HepG2 (cell line): ENCODE measurements around the gene SNAI3. TPM values are rescaled to one million over a fixed set of nuclear protein-coding genes. Genes with fewer than 3 reads are reported as not detected.

Source experiments
- EZH2 ChIP-seq: conservative IDR thresholded peaks from 2 replicates; pipeline ENCODE4 v1.6.1; 2012; ENCODE audit warnings: mild to moderate bottlenecking, low read depth, low read length, moderate library complexity
- GABPB1 ChIP-seq: IDR thresholded peaks from 2 replicates; pipeline ENCODE4 v1.6.1; 2016; ENCODE audit warnings: mild to moderate bottlenecking, missing genetic modification reagents, moderate library complexity, missing compliant biosample characterization
- GTF3A ChIP-seq: sonication (generic); formaldehyde crosslinking; conservative IDR thresholded peaks from 2 replicates; pipeline ENCODE4 v1.4.0; 2020; ENCODE audit warnings: mild to moderate bottlenecking, missing genetic modification reagents
- IKZF4 ChIP-seq: sonication (generic); formaldehyde crosslinking; IDR thresholded peaks from 2 replicates; pipeline ENCODE4 v1.5.1; 2020; ENCODE audit warnings: borderline replicate concordance, mild to moderate bottlenecking, low read depth, missing genetic modification reagents; ENCODE audit errors: not compliant biosample characterization
- MAZ ChIP-seq, 2 experiments: sonication (generic) in 1 of 2; formaldehyde crosslinking in 1 of 2; IDR thresholded peaks; 2 replicates each; pipeline versions ENCODE4 v1.5.0 to v1.6.1; 2012 to 2020; ENCODE audit warnings: low read depth in 2 of 2, mild to moderate bottlenecking in 2 of 2, borderline replicate concordance in 1 of 2, improper control_type of control experiment in 1 of 2, low read length in 1 of 2, missing genetic modification reagents in 1 of 2, moderate library complexity in 1 of 2
- MTA3 ChIP-seq: sonication (generic); formaldehyde crosslinking; IDR thresholded peaks from 2 replicates; pipeline ENCODE4 v1.4.0; 2020; ENCODE audit warnings: missing genetic modification reagents
- RAD51 ChIP-seq: fragments of 450-650 bp; IDR thresholded peaks from 2 replicates; pipeline ENCODE4 v1.6.1; 2016; ENCODE audit warnings: borderline replicate concordance
- RBM39 ChIP-seq: fragments of 200-400 bp; formaldehyde crosslinking; IDR thresholded peaks from one replicate; pipeline ENCODE4 v1.6.1; 2018; ENCODE audit warnings: antibody characterized with exemption, mild to moderate bottlenecking, low read depth, low read length; ENCODE audit not compliant: poor library complexity, severe bottlenecking
- SIN3B ChIP-seq: fragments of 150-350 bp; IDR thresholded peaks from 2 replicates; pipeline ENCODE4 v1.6.1; 2014; ENCODE audit warnings: low read length
- SRY ChIP-seq: sonication (generic); formaldehyde crosslinking; IDR thresholded peaks from 2 replicates; pipeline ENCODE4 v1.8.0; 2022; ENCODE audit warnings: mild to moderate bottlenecking, missing genetic modification reagents
- STAT5B ChIP-seq: sonication (generic); formaldehyde crosslinking; IDR thresholded peaks from 2 replicates; pipeline ENCODE4 v1.4.0; 2020; ENCODE audit warnings: missing genetic modification reagents
- TBL1XR1 ChIP-seq: fragments of 150-350 bp; IDR thresholded peaks from 2 replicates; pipeline ENCODE4 v1.6.1; 2014; ENCODE audit warnings: borderline replicate concordance, low read length; ENCODE audit not compliant: partially characterized antibody
- TBX3 ChIP-seq: fragments of 450-650 bp; IDR thresholded peaks from 2 replicates; pipeline ENCODE4 v1.6.1; 2017; ENCODE audit warnings: antibody characterized with exemption, mild to moderate bottlenecking, inconsistent platforms, borderline replicate concordance
- ZNF329 ChIP-seq: sonication (generic); formaldehyde crosslinking; IDR thresholded peaks from 2 replicates; pipeline ENCODE4 v1.9.0; 2021; ENCODE audit warnings: low read depth, mild to moderate bottlenecking, missing genetic modification reagents
- ZNF766 ChIP-seq: sonication (generic); formaldehyde crosslinking; IDR thresholded peaks from 2 replicates; pipeline ENCODE4 v1.5.0; 2020; ENCODE audit warnings: missing genetic modification reagents, borderline replicate concordance
- ZSCAN22 ChIP-seq: sonication (generic); formaldehyde crosslinking; IDR thresholded peaks from 2 replicates; pipeline ENCODE4 v1.4.0; 2020; ENCODE audit warnings: mild to moderate bottlenecking, missing genetic modification reagents
- polyA plus RNA-seq, 8 experiments: library from polyadenylated mRNA; depleted of rRNA in 3 of 8; stranded (reverse) in 7 of 8; unstranded in 1 of 8; fragments of >200 nt; fragmentation: Illumina TruSeq in 4 of 8; extraction: Trizol in 4 of 8; gene quantifications; 2 replicates each; pipeline versions ENCODE4 v1.2.1 to v1.2.3, GENCODE V29; 2011 to 2016; ENCODE audit warnings: low read depth in 4 of 8, missing spikeins in 1 of 8, mixed read lengths in 1 of 8; ENCODE audit not compliant: insufficient read depth in 1 of 8
- total RNA-seq, 5 experiments: library from RNA; depleted of rRNA; stranded (reverse); fragments of >200 nt; fragmentation: Illumina TruSeq; extraction: Trizol; gene quantifications; 2 replicates each; pipeline ENCODE4 v1.2.3, GENCODE V29; 2016; ENCODE audit warnings: low read depth in 1 of 5
- TF ChIP-seq, protein P1 (sequence below): IDR thresholded peaks from 2 replicates; pipeline ENCODE4 v1.6.1; 2016; ENCODE audit warnings: missing compliant biosample characterization, missing genetic modification reagents, borderline replicate concordance
- TF ChIP-seq, protein P2 (sequence below): IDR thresholded peaks from 2 replicates; pipeline ENCODE4 v1.6.1; 2016; ENCODE audit warnings: mild to moderate bottlenecking, missing biosample characterization, missing genetic modification reagents
- TF ChIP-seq, protein P3 (sequence below): sonication (generic); formaldehyde crosslinking; IDR thresholded peaks from 2 replicates; pipeline ENCODE4 v1.5.0; 2020; ENCODE audit warnings: missing genetic modification reagents
- TF ChIP-seq, protein P4 (sequence below): sonication (generic); formaldehyde crosslinking; IDR thresholded peaks from 2 replicates; pipeline ENCODE4 v1.9.0; 2021; ENCODE audit warnings: missing genetic modification reagents, borderline replicate concordance
- TF ChIP-seq, protein P5 (sequence below): sonication (generic); formaldehyde crosslinking; IDR thresholded peaks from 2 replicates; pipeline ENCODE4 v1.4.0; 2020; ENCODE audit warnings: missing genetic modification reagents, borderline replicate concordance

SNAI3 gene
- total and polyA plus RNA-seq, 2 of the 13 experiments (the other 11 are each of a cell fraction or from before 2014, with no cell fraction given), result 0.09 to 0.18 TPM

DNA sequence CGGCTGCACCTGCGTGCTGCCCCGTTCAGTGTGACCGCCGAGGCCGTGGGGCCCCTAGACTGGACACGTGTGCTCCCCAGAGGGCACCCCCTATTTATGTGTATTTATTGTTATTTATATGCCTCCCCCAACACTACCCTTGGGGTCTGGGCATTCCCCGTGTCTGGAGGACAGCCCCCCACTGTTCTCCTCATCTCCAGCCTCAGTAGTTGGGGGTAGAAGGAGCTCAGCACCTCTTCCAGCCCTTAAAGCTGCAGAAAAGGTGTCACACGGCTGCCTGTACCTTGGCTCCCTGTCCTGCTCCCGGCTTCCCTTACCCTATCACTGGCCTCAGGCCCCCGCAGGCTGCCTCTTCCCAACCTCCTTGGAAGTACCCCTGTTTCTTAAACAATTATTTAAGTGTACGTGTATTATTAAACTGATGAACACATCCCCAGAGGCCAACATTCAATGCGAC is 46.2 kb downstream of the SNAI3 start (continued):
- TF ChIP-seq, protein P1, sequence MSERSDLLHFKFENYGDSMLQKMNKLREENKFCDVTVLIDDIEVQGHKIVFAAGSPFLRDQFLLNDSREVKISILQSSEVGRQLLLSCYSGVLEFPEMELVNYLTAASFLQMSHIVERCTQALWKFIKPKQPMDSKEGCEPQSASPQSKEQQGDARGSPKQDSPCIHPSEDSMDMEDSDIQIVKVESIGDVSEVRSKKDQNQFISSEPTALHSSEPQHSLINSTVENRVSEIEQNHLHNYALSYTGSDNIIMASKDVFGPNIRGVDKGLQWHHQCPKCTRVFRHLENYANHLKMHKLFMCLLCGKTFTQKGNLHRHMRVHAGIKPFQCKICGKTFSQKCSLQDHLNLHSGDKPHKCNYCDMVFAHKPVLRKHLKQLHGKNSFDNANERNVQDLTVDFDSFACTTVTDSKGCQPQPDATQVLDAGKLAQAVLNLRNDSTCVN (CRISPR knock-in tag), result no peak
- TF ChIP-seq ZSCAN22 (CRISPR knock-in tag) (no peak), IKZF4 (CRISPR knock-in tag) (no peak), ZNF766 (CRISPR knock-in tag) (no peak), ZNF329 (CRISPR knock-in tag) (no peak), TBL1XR1 (no peak), MAZ (IDR thresholded peaks at IDR 0.05; ENCODE audit: borderline replicate concordance, low read depth, low read length) (no peak), MAZ (CRISPR knock-in tag; IDR thresholded peaks at IDR 0.05; ENCODE audit: low read depth) (no peak), RAD51 (no peak), SRY (CRISPR knock-in tag) (0 out of 2 replicates have a peak, but pooled peaks have one; percentile 1), STAT5B (CRISPR knock-in tag) (no peak), GABPB1 (no peak), EZH2 (peak; percentile 93; the same call in 1 of the 2 replicates), RBM39 (peak; percentile 14), TBX3 (no peak), GTF3A (CRISPR knock-in tag) (no peak), MTA3 (CRISPR knock-in tag) (no peak), SIN3B (no peak)
- TF ChIP-seq, protein P2, sequence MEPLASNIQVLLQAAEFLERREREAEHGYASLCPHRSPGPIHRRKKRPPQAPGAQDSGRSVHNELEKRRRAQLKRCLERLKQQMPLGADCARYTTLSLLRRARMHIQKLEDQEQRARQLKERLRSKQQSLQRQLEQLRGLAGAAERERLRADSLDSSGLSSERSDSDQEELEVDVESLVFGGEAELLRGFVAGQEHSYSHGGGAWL (CRISPR knock-in tag), result no peak
- TF ChIP-seq, protein P3, sequence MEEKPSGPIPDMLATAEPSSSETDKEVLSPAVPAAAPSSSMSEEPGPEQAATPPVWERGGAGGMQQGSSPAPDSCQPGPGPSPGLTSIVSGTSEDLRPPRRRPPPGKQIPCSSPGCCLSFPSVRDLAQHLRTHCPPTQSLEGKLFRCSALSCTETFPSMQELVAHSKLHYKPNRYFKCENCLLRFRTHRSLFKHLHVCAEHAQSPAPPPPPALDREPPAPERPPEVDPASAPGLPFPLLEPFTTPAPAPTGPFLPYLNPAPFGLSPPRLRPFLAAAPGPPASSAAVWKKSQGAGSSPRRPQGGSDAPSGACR (CRISPR knock-in tag), result no peak
- TF ChIP-seq, protein P4, sequence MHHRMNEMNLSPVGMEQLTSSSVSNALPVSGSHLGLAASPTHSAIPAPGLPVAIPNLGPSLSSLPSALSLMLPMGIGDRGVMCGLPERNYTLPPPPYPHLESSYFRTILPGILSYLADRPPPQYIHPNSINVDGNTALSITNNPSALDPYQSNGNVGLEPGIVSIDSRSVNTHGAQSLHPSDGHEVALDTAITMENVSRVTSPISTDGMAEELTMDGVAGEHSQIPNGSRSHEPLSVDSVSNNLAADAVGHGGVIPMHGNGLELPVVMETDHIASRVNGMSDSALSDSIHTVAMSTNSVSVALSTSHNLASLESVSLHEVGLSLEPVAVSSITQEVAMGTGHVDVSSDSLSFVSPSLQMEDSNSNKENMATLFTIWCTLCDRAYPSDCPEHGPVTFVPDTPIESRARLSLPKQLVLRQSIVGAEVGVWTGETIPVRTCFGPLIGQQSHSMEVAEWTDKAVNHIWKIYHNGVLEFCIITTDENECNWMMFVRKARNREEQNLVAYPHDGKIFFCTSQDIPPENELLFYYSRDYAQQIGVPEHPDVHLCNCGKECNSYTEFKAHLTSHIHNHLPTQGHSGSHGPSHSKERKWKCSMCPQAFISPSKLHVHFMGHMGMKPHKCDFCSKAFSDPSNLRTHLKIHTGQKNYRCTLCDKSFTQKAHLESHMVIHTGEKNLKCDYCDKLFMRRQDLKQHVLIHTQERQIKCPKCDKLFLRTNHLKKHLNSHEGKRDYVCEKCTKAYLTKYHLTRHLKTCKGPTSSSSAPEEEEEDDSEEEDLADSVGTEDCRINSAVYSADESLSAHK (CRISPR knock-in tag), result no peak
- TF ChIP-seq, protein P5, sequence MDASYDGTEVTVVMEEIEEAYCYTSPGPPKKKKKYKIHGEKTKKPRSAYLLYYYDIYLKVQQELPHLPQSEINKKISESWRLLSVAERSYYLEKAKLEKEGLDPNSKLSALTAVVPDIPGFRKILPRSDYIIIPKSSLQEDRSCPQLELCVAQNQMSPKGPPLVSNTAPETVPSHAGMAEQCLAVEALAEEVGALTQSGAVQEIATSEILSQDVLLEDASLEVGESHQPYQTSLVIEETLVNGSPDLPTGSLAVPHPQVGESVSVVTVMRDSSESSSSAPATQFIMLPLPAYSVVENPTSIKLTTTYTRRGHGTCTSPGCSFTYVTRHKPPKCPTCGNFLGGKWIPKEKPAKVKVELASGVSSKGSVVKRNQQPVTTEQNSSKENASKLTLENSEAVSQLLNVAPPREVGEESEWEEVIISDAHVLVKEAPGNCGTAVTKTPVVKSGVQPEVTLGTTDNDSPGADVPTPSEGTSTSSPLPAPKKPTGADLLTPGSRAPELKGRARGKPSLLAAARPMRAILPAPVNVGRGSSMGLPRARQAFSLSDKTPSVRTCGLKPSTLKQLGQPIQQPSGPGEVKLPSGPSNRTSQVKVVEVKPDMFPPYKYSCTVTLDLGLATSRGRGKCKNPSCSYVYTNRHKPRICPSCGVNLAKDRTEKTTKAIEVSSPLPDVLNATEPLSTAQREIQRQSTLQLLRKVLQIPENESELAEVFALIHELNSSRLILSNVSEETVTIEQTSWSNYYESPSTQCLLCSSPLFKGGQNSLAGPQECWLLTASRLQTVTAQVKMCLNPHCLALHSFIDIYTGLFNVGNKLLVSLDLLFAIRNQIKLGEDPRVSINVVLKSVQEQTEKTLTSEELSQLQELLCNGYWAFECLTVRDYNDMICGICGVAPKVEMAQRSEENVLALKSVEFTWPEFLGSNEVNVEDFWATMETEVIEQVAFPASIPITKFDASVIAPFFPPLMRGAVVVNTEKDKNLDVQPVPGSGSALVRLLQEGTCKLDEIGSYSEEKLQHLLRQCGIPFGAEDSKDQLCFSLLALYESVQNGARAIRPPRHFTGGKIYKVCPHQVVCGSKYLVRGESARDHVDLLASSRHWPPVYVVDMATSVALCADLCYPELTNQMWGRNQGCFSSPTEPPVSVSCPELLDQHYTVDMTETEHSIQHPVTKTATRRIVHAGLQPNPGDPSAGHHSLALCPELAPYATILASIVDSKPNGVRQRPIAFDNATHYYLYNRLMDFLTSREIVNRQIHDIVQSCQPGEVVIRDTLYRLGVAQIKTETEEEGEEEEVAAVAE (CRISPR knock-in tag), result no peak
